Measurements from ENCODE around the gene PDE4D. TPM values are rescaled to one million over a fixed set of nuclear protein-coding genes. Genes with fewer than 3 reads are reported as not detected.

PDE4D gene
- total and polyA plus RNA-seq, 8 donors = 1.5 to 7.1 (median 3.1) TPM

GRCh38 chr5:59584858-59585846, 308.4 kb downstream of the PDE4D start:
- intact Hi-C loops (cut with DNase I) = no loop called here
- no peak for FAIRE-seq
- Histone ChIP-seq H3K36me3 (no peaks in the 10 kb centered on the region), H3K27me3 (no peaks in the 10 kb centered on the region), H3K4me1 (peaks cover 2 to 16% (median 12%) of the 10 kb centered on the region in 3 donors), H3K4me3 (no peak overlapping the region), H3K27ac (no peak overlapping the region), H3K9me3 (no peaks in the 10 kb centered on the region)
- TF ChIP-seq CTCF (IDR thresholded peaks at IDR 0.05) = no peak
- no peak for DNase-seq
- ATAC-seq = no peak
- 86 to 93% methylated on average over 6 of the region's 6 CpGs for WGBS, 2 donors

GRCh38 chr5:59583810-59584562, 309.5 kb downstream of the PDE4D start:
- no peak for TF ChIP-seq CTCF (IDR thresholded peaks at IDR 0.05)
- intact Hi-C loops (cut with DNase I) = no loop called here
- ATAC-seq = no peak
- Histone ChIP-seq H3K9me3 (no peaks in the 10 kb centered on the region), H3K27ac (no peak overlapping the region), H3K27me3 (no peaks in the 10 kb centered on the region), H3K4me3 (no peak overlapping the region), H3K36me3 (no peaks in the 10 kb centered on the region), H3K4me1 (peaks cover 2 to 16% (median 12%) of the 10 kb centered on the region in 3 donors)
- 81 to 85% methylated on average over 8 of the region's 8 CpGs for WGBS, 2 donors
- FAIRE-seq = no peak
- DNase-seq = no peak

- Histone ChIP-seq H3K36me3 (no peaks in the 10 kb centered on the region), H3K27me3 (no peaks in the 10 kb centered on the region), H3K4me1 (peaks cover 2 to 12% (median 12%) of the 10 kb centered on the region in 3 donors), H3K27ac (no peak overlapping the region), H3K9me3 (no peaks in the 10 kb centered on the region), H3K4me3 (no peak overlapping the region)
- intact Hi-C loops (cut with DNase I) = no loop called here
- no peak for DNase-seq
- peak; percentile 67 for FAIRE-seq
- TF ChIP-seq CTCF (IDR thresholded peaks at IDR 0.05) = no peak
- 11 to 17% methylated on average over 2 of the region's 2 CpGs for WGBS, 2 donors
- peak; percentile 56 to 77 (median 69) for ATAC-seq
Observed at GRCh38 chr5:59583151-59583809, 310.2 kb downstream of the PDE4D start.

GRCh38 chr5:59582746-59583145, 310.8 kb downstream of the PDE4D start:
- intact Hi-C loops (cut with DNase I) = no loop called here
- FAIRE-seq (no peak), ATAC-seq (no peak)

More at GRCh38 chr5:59582746-59583145, 310.8 kb downstream of the PDE4D start:
- DNase-seq = no peak
- no peak overlapping the region for H3K4me3 ChIP-seq
- no peak for TF ChIP-seq CTCF (IDR thresholded peaks at IDR 0.05)
- H3K27me3 ChIP-seq = no peaks in the 10 kb centered on the region
- H3K4me1 ChIP-seq = peaks cover 0 to 12% (median 9%) of the 10 kb centered on the region in 3 donors
- H3K9me3 ChIP-seq = no peaks in the 10 kb centered on the region
- H3K27ac ChIP-seq = no peak overlapping the region
- no peaks in the 10 kb centered on the region for H3K36me3 ChIP-seq

Data from pancreas (tissue), 10 donors.